ENCODE data around the gene RASA3.

Gene RASA3

DNA sequence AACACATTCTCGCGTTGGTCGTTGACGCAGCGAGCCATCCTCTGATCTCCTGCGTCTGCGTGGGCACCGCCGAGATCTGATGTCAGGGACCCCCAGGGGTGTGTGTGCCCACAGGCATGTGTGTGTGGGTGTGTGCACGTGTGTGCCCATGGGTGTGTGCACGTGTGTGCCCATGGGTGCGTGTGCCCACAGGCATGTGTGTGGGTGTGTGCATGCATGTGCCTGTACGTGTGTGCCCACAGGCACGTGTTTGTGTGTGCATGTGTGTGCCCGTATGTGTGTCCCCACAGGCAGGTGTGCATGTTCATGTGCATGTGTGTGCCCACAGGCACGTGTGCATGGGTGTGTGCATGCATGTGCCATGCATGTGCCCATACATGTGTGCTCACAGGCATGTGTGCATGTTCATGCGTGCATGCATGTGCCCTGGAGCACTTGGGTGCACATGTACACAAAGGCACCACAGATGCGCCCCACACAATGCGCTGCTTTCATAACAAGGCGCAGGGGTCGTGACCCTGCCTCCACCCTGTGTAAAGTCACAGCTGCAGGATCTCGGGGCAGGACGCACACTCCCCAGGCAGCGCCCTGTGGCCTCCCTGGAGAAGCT, 77.5 kb downstream of the RASA3 start:
- DNase-seq (ENCODE audit: low read depth) = no peak

DNA sequence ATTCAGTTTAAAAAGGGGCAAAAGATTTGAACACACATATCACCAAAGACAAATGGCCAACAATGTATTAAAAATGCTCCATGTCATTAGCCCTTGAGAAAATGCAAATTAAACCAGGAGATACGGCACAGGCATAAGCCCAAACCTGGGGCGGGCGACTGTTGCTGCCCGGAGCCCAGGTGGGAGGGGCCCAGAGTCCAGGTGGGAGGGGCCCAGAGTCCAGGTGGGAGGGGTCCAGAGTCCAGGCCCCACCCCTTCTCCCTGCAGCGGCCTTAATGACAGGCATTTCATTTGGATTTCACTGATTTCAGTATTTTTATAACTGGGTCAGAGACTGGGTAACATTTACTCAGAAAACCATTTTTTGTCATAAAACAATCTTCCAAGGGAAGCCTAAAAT, 78.2 kb downstream of the RASA3 start:
- DNase-seq (ENCODE audit: low read depth) = no peak

DNA sequence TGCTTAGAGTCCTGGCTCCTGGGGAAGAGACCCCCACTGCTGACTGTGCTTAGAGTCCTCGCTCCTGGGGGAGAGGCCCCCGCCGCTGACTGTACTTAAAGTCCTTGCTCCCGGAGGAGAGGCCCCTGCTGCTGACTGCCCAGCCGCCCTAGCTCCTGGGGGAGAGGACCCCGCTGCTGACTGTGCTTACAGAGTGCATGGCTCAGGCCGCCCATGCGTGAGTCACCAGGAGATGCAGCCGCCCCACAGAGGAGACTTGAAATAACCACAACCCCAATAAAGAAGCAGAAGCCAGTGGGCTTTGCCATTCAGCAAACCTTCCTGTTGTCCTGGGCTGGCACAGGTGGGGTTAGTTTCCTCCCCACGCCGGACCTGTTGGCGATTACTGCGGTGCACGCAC, 79.4 kb downstream of the RASA3 start:
- no peak for DNase-seq (ENCODE audit: low read depth)

DNA sequence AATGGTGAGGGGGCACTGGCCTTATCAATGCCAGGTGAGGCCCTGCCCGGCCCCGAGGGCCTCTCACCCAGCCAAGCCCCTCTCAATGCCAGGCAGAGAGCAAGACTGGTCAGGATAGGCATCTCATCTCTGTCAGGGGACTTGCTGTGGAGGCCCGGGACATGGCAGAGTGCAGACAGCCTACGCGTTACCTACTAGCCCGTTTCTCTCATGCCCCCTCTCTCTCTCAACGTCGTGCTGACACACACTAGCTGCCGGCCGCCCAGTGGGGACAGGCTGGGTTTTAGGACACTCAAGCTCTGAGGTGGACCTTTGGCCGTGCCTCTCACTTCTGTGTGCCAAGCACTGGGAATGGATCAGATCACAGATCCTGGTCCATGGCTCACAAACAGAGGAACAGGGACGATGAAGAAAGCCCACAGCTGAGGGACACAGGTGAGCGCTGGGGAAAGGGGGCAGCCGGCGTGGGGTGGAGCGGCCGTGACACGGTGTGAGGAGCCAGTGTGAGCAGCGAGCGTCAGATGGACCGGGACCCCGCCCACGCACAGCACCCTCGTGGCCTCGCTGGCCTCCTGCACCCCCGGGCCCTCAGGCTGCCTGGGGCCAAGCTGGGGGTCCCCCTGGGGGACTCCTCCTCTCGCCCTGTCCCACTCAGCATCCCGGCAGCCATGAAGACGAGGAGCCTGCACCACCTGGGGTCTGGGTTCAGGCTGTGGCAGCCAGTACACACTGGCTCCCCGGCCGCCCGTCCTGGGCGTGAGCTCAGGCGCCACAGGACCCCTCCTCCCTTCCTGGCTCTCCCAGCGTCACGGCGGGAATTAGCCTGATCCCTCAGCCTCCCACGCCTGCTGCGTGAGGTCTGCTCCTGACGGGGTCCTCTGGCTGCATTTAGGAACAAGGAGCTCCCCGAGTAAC, 81.6 kb downstream of the RASA3 start:
- no peak for DNase-seq (ENCODE audit: low read depth)

DNA sequence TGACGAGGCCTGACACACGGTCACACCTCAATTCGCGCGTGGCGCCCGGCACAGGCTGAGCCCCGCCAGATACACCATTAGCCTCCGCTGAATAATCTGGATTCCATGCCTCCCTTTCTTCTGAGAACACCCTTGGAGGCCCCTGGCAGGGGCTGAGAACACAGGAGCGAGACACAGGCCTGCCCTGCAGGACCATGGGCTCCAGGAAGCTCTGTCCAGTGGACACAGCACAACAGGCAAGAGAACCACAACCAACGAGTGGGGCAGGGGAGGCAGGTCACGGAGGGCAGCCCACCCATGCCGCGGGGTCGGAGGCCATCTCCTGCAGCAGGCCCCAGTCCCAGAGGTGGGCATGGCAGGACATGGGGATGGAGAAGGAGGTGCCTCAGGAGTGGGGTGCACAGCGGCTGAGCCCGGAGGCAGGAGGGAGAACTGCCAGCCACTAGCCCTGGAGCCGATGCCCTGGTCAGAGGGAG, 82.8 kb downstream of the RASA3 start:
- no peak for DNase-seq (ENCODE audit: low read depth)

DNA sequence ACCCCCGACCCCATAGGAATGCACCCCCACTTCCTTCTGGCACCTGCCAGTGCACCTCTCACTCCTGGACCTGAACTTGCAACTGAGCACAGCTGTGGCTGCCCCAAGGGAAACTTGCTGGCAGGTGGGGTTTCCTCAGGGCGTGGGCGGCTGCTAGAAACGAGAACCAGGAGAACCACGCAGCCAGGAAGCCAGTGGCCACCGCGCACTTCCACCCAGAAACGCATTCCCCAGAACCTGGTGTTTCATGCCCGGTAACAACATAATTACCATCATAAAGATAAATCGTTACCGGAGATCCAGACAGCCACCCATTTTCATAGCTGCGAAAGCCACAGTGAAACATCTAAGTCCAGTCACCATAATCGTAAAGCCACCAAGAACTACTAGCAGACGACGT, 83.4 kb downstream of the RASA3 start:
- peak; percentile 46 for DNase-seq (ENCODE audit: low read depth)

DNA sequence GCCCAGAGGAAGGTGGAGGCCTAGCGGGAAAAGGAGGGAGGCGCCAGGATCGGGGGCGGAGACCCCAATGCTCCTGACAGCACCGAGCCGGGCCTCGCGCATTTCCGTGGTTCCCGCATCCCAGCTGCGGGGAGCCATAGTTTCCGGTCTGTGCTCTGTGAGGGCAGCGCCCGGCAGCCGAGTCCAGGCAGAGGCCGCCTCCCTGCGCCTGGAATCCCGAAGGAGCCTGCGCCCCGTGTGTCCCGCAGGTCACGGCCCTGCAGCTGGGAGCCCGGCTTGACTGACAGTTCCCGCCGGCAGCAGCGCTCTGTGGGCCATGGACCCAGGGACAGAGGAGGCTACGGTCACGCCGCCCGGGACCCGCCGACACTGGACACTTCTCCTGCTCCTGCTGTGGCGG, 84.0 kb downstream of the RASA3 start:
- DNase-seq (ENCODE audit: low read depth) = no peak

DNA sequence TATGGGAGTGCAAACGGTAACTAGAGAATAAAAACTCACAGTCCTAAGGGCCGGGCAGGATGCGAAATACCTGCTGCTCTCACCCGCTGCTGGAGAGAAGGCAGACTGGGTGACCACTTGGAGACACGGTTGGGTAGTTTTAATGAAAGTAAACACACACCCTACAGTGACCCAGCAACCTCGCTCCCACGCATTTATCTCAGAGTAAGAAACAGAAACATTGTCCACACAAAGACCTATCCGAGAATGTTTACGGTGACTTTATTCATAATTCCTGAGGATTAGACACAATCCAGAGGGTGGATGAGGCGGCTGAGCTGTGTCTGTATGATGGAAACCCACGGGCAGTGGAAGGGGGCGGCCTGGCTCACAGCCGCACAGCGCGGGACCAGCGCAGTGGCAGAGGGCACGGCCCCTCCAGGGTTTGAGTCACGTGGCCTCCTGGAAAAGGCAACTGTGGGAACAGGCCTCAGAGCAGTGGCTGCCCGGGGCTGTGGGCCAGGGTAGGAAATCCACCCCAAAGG, 85.0 kb downstream of the RASA3 start:
- DNase-seq (ENCODE audit: low read depth) = no peak

DNA sequence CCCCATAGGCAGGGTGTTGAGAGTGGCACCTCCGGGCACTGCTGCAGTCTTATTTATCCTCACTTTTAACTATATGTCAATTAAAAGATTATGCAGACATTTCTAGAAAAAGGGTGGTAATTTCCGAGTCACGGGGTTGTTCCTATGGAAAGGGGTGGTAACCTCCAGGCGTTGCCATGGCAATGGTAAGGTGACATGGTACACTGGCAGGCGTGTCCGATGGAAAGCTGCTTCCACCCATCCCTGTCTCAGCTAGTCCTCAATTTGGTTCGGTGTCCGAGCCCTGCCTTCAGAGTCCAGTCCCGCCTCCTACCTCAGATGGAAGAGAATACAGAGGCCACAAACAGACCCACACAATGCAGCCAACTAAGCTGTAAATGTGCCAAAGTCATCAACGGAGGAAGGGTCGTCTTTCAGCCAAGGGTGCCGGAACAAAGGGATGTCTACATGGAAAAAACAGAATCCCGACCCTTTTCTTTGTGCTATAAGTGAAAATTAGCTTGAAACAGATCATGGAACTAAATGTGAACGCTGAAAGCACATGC, 85.9 kb downstream of the RASA3 start:
- DNase-seq (ENCODE audit: low read depth) = no peak

DNA sequence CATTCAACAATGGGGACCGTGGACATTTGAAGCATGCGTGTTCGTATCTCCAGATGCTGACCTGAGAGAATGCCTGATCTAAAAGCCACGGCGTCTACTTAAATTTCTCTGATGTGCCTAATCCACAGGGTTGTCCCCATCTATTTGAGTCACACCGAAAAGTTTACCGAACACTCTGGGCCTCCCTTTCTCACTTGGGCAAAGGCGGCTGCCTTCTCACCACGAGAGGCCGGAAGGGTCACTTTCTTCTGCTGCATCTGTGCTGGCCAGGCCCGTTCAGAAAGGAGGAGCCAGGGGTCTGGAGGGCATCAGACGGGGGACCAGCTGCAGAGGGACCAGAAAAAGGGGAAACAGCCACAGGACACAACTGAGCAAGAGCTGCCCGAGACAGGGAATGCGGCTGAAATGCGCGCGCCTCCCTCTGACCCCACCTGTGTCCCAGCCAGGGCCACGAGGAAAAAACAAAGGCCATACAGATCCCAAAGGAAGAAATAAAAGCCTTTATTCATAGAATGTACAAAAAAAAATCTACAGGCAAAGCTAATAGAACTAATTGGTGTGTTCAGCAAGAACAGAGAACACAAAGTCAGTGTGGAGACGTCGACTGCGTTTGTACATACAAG, 87.2 kb downstream of the RASA3 start:
- DNase-seq (ENCODE audit: low read depth) = no peak

DNA sequence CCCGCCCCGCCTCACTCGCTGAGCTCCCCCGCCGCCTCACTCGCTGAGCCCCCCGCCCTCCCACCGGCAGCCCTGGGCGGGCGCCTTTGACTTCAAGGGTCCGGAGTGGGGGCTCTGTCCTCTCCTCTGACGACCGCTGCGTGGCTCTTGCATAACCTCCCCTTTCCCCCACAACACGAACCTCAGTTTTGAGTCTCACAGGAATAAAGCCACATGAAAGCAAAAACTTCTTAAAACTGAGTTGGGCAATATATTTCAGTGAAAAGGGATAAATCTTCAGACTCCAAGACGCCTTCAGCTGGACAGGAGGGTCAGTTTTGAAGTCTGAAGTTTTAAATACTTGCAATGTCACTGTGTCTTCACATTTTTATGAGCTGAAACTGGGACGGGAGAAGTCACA, 87.9 kb downstream of the RASA3 start:
- no peak for DNase-seq (ENCODE audit: low read depth)

DNA sequence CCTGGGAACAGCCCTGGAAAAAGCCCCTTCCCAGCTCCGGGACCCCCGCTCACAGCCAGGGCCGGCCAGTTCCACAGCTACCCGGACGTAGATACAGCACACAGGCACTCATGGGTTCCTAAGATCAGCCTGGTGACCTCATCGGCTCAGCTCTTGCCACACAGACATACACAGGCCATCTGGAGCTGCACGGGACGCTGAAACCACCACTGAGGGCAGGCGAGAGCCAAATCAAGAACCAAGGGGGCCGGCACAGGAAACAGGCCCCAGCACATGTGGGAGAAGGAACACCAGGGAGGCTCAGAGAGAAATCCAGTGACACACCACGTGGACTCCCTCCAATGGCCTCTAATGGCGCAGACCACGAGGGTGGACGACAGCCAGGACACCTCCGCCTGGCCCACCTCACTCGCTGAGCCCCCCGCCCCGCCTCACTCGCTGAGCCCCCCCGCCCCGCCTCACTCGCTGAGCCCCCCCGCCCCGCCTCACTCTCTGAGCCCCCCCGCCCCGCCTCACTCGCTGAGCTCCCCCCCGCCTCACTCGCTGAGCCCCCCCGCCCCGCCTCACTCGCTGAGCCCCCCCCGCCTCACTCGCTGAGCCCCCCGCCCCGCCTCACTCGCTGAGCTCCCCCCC, 88.9 kb downstream of the RASA3 start:
- no peak for DNase-seq (ENCODE audit: low read depth)

DNA sequence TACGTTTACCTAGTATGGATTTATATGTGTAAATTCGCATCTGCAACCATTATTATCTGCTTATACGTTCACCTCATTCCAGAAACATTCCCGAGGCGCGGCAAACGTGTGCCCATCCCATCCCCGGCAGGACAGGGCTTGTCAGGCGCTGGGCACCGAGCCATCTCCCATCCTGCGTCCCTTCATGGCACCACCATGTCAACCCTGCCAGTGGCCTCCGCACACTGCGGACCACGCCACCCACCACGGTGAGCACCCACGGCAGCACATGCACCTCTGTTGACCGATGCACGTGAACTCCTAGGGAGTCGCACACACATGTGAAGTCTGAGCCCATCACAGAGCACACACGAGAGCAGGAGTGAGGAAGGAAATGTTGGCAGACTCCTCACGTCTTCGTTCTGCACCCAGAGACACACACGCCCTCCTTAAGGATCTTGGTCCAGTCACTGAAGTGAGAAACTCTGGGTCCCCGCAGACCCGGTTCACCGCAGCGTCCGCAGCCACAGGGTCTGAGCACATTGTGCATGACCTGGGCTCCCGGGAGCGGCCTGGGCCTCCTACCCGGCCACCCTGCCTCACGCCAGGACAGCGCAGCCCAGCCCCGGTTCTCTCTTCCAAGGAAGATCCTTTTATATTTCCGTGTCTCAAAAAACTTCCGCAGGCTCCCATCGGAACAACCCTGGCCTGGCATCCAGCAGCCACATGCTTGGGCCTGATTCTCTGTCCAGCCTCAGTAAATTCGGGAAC, 90.2 kb downstream of the RASA3 start:
- no peak for DNase-seq (ENCODE audit: low read depth)

DNA sequence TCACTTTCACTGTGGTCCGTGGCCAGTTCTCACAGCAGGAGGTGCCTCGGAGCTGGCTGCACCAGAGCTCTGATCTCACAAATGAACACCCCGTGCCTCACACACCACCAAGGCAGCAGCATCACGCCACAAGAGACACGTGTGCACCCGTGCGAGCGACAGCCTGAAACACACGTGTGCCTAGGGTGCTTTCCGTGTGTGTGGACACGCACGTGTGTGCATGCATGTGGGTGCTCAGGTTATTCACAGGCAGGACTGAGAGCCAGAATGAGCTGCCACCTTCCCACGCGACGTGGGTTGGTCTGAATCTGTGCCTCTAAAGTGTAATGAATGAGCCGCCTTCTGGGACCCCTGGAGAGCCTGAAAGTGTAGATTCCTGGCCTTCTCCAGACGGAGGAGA, 90.9 kb downstream of the RASA3 start:
- no peak for DNase-seq (ENCODE audit: low read depth)

DNA sequence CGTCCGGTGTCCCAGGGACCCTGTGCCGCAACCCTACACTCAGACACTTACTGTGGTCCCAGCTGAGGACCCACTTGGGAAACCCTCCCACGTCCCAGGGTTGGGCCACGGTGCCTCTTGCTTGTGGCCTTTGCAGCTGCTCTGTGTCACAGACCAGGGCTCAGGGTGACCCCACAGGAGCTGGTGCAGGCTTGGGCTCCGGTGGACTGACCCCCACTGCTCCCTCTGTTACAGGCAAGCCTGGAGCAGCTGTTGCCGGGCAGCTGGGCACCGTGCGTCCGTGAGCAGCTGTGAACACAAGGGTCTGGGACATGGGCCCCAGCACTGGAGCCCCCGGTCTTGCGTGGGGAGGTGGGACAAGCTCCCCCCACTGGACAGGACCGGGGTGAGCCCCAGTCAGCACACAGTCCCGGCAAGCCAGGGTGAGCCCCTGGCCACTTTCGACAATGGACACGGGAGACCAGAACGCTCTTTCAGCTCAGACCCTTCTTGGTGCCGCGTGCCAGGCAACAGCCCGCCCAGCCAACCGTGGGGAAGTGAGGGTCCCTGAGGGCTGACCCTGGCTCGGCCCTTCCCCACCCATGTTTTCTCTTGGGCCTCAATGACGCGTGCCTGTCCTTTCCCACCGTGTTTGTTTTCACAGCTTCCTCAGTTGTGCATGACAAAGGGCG, 92.8 kb downstream of the RASA3 start:
- no peak for DNase-seq (ENCODE audit: low read depth)

DNA sequence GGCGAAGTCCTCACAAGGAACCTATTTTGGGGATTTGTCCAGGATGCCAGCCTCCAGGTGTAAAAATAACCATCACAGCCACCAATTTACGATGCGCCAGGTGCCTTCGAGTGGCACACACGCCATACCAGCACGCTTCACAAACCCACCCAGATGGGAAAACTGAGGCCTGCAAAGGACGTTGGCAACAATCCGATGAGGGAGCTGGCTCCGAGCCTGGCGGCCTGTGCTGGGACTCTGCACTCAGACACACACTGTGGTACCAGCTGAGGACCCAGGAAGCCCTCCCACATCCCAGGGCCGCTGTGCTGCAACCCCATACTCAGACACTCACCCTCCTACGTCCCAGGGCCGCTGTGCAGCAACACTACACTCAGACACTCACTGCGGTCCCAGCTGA, 93.5 kb downstream of the RASA3 start:
- no peak for DNase-seq (ENCODE audit: low read depth)

DNA sequence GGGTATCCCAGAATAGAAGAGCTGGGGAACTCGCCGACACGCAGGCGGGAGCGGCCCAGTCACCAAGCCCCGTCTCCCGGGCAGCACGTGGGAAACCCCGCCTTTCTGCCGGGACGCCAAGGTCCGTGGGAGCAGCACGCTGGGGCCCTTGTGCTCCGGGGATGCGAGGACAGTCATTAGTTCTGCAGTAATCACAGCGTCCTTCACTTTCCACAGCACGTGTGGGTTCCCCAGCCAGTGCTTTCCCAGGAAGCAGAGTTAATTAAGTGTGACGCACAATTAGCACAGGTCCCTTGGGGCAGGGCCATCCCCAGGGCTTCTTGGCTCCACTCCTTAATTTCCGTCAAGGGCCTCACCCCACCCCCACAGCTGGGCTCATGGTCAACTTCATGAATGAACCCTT, 94.2 kb downstream of the RASA3 start:
- no peak for DNase-seq (ENCODE audit: low read depth)

DNA sequence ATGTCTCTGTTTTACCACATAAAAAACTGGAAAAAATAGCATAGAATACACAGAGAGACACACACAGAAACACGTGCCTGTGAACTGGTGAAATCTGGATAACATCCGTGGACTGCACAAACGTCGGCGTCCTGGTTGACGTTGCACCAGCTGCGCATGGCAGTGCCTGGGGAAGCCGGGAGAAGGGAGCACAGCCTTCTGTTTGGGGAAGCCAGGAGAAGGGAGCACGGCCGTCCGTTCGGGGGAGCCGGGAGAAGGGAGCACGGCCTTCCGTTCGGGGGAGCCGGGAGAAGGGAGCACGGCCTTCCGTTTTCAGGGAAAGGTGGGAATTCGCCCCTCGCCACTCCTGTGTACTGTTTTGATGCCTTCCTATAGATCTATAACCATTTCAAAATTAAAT, 94.7 kb downstream of the RASA3 start:
- no peak for DNase-seq (ENCODE audit: low read depth)

DNA sequence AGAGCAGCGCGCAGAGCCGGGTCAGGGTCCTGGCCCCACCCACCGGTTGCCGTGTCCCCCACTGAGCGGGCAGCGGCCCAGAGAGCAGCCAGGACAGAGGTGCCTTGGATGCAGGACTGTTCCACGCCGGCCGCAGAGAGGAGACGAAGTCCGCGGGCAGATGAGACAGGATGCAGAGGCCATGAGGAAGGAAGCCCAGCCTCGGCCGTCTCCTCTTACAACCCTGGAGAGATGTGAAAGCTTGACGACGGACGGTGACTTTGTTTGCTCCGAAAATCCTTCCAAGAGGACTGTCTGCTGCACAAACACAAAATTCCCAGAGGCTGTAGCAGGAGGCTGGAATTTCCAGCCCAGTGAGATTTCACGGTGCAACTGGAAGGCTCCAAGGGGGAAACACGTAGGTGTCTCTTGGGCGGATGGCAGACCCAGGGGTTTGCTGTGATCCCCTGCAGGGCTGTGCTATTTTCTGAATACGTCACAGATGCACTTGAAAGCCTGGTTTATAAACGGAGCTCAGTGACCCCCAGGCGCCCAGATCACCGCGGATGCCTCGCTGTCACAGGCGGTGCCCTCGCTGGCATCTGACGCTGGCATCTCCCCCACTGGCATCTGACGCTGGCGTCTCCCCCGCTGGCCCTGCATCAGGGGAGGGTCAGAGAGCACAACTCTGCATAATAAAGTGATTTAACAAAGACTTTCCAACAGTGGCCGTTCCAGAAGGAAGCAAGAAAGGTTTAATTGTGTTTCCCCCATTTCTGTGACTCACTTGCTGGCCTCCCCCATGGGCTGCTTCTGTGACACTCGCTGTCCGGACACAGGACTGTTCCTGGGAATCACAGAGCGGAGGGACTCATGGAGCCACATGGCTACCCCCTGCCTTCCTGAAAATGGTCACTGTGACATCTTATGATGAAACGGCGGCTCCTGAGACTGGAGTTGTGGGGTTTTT, 96.6 kb downstream of the RASA3 start:
- no peak for DNase-seq (ENCODE audit: low read depth)

DNA sequence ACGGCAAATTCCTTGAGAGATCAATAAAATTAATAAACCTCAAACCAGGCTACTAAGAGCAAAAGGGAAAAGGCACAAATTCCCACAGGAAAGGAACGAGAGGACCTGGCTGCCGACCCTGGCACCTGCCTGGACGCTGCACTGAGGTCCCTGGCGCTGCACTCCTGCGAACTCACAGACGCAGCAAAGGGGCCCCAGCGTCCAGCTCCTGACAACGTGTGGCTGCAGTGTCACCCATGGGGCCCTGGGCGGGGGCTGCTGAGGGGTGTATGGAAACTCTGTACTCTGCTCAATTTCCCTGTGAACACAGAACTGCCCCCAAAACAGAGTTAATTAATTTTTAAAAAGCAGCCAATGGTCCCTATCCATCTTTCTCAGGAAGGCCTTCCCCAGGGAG, 97.2 kb downstream of the RASA3 start:
- DNase-seq (ENCODE audit: low read depth) = no peak
